Fibroblast of the aortic adventitia (primary cell): Measurements from ENCODE around the gene MICAL2. TPM values are rescaled to one million over a fixed set of nuclear protein-coding genes. Genes with fewer than 3 reads are reported as not detected.
A peak's percentile ranks its signal among the peaks of the same experiment; 100 is the strongest.

Experiments used
- DNase-seq: peaks from one replicate; pipeline ENCODE4 v3.0.0-alpha.2; 2010; ENCODE audit warnings: low read depth
- H3K4me3 ChIP-seq: 2 replicates; pipeline ENCODE4 v1.5.1; 2011; ENCODE audit warnings: low read depth, mild to moderate bottlenecking, control low read depth, low read length, moderate library complexity
- total RNA-seq: library from RNA; depleted of rRNA; stranded (reverse); fragments of >200 nt; gene quantifications from 2 replicates; pipeline ENCODE4 v1.2.3, GENCODE V29; 2012; ENCODE audit warnings: low replicate concordance
- TF ChIP-seq, protein P1 (sequence below): IDR thresholded peaks from 2 replicates; pipeline ENCODE4 v1.5.1; 2011; ENCODE audit warnings: mild to moderate bottlenecking, low read length, control low read depth, inconsistent platforms; ENCODE audit not compliant: insufficient read depth

The MICAL2 gene
- total RNA-seq, 1 donor, result 146 TPM

DNA sequence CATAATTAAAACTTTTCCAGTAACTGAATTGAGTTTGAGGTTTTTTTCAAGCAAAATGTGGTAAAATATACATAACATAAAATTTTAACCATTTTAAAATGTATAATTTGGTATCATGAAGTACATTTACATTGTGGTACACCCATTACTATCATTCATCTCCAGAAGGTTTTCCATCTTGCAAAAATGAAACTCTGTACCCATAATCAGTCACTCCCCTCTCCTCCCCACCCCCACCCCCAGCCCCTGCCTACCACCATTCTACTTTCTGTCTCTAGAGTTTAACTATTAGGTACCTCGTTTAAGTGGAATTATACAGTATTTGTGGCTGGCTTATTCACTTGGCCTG, 63.7 kb downstream of the MICAL2 start:
- TF ChIP-seq, protein P1, sequence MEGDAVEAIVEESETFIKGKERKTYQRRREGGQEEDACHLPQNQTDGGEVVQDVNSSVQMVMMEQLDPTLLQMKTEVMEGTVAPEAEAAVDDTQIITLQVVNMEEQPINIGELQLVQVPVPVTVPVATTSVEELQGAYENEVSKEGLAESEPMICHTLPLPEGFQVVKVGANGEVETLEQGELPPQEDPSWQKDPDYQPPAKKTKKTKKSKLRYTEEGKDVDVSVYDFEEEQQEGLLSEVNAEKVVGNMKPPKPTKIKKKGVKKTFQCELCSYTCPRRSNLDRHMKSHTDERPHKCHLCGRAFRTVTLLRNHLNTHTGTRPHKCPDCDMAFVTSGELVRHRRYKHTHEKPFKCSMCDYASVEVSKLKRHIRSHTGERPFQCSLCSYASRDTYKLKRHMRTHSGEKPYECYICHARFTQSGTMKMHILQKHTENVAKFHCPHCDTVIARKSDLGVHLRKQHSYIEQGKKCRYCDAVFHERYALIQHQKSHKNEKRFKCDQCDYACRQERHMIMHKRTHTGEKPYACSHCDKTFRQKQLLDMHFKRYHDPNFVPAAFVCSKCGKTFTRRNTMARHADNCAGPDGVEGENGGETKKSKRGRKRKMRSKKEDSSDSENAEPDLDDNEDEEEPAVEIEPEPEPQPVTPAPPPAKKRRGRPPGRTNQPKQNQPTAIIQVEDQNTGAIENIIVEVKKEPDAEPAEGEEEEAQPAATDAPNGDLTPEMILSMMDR, result no peak
- H3K4me3 ChIP-seq, result no peak overlapping the region
- DNase-seq, result no peak

DNA sequence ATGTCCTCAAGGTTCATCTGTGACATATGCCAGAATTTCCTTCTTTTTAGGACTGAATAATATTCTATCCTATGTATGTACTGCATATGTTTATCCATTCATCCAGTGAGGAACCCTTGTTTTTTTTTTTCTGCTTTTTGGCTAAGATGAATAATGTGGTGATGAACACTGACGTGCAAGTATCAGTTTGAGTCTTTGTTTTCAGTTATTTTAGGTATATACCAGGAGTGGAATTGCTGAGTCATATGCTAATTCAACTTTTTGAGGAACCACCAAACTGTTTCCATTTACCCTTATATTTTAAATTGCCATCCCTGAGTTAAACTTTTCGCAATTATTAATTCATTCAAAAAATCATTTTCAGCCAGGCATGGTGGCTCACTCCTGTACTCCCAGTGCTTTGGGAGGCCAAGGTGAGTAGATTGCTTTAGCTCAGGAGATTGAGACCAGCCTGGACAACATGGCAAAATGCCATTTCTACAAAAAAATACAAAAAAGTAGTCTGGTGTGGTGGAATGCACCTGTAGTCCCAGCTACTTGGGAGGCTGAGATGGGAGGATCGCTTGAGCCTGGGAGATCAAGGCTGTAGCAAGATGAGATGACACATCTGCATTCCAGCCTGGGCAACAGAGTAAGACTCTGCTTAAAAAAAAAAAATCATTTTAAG, 64.2 kb downstream of the MICAL2 start:
- peak; percentile 69 for DNase-seq

DNA sequence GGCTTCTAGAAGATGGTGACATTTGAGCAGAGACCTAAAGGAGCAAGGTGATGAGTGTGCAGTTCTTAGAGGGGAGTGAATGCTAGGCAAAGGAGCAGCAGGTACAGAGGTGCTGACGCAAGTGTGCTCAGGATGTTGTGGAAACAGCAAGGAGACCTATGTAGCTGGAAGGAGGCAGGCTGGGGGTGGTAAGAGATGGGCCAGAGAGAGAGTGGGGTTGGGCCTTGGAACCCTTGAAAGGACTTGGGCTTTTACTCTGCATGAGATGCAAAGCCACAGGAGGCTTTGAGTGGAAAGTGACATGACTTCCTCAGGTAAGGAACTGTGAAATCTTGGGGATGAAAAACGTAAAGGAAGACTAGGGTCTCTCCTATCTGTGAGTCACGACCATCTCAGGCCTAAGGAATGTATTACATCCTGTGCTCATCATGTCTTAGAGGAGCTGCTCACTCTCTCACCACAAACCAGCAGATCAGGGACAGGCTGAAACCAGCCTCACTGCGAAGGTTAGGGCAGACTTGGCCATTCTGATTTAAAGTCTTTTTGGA, 65.4 kb downstream of the MICAL2 start:
- H3K4me3 ChIP-seq, result no peak overlapping the region
- TF ChIP-seq, protein P1, result no peak
- peak; percentile 84 for DNase-seq

More for the DNA sequence above, 64.2 kb downstream of the MICAL2 start:
- H3K4me3 ChIP-seq, result no peak overlapping the region
- TF ChIP-seq, protein P1, result no peak

DNA sequence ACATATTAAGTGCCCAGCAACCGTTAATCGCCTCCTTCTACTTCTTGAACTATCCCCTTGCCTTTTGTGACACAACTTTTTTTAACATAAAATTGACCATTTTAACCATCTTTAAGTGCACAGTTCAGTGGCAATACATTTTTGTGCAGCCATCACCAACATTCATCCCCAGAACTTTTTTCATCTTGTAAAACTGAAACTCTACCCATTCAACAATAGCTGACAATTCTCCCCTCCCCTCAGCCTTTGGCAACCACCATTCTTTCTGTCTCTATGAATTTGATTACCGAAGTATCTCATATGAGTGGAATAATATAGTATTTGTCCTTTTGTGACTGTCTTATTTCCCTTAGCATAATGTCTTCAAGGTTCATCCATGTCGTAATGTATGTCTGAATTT, 66.0 kb downstream of the MICAL2 start:
- no peak for DNase-seq
- TF ChIP-seq, protein P1, result no peak
- H3K4me3 ChIP-seq, result no peak overlapping the region

DNA sequence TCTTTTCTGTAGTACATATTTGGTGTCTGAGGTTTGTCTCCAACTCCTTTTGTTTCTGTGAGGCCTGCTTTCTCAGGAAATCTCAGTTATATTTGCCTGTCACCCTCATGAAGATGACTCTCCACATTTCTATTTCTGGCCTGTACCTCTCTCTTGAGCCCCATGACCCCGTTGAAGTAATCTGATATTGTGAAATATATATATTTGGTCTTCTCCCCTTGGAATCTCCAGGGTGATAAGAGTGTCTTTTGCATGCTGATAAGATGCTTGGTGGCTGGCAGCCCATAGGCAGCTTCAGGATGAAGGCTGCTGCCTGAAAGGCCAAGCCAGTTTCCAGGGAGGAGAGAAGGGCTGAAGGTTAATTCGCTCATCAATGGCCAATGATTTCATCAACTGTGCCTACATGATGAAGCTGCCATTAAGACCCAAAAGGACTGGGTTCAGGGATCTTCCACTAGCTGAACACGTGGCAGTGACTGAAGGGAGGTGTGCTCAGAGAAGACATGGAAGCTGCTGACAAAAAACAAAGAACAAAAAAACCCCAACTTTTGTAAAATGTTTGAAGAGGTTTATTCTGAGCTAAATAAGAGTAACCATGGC, 67.4 kb downstream of the MICAL2 start:
- no peak overlapping the region for H3K4me3 ChIP-seq
- DNase-seq, result peak; percentile 63
- TF ChIP-seq, protein P1, result no peak

DNA sequence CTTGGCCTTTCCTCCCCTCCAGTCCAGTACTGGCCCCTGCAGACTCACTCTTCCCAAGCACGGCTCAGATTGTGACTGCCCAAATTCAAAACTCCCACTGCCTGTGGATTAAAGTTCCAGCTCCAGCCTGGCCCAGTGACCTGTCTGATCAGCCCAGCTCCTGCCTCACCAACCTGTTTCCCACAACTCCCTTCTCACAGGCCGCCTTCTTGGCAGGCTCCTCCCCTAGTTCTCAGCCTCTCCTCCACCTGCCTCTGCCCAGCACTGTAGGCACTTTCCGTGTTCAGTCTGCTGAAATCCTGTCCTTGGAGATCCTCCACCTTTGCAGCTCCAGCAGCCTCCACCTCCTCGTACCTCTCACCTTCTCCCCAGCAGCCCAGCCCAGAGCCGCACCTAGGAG, 68.6 kb downstream of the MICAL2 start:
- no peak for DNase-seq
- TF ChIP-seq, protein P1, result no peak
- no peak overlapping the region for H3K4me3 ChIP-seq
